Cortex of kidney (tissue), 1 donor: Measurements from ENCODE around the gene EFS.
"Not testable (repeated sequence)": the region's sequence is repeated elsewhere in the genome, so short reads cannot be mapped to it uniquely, and the experiment has no call there.

Experiments
- DNase-seq: peaks from one replicate; lab custom pipeline; 2025; lab: John Stamatoyannopoulos, UW

The EFS gene

GRCh38 chr14:23365036-23365731 lies at the start of gene EFS:
Gene EFS (minus strand): TSS chr14:23365172. CDS start chr14:23365025, 147 bp downstream.
- no peak for DNase-seq

GRCh38 chr14:23414254-23414653 lies 49.3 kb upstream of the EFS start:
- no peak for DNase-seq

- no peak for DNase-seq
Observed at GRCh38 chr14:23413681-23414080, 48.7 kb upstream of the EFS start.

- no peak for DNase-seq
Observed at GRCh38 chr14:23411563-23412525, 46.9 kb upstream of the EFS start.

GRCh38 chr14:23409966-23410635 lies 45.1 kb upstream of the EFS start:
- DNase-seq = no peak

GRCh38 chr14:23409475-23409874 lies 44.5 kb upstream of the EFS start:
- DNase-seq = no peak

- DNase-seq = no peak
Observed at GRCh38 chr14:23408307-23408630, 43.3 kb upstream of the EFS start.

- no peak for DNase-seq
Observed at GRCh38 chr14:23407516-23408306, 42.7 kb upstream of the EFS start, which contains the start of gene MYH6. Gene MYH6 (minus strand): TSS chr14:23408273. CDS start chr14:23407223, 1,050 bp downstream.

- no peak for DNase-seq
Observed at GRCh38 chr14:23406725-23407355, 41.9 kb upstream of the EFS start.

- no peak for DNase-seq
Observed at GRCh38 chr14:23406244-23406643, 41.3 kb upstream of the EFS start.

- no peak for DNase-seq
Observed at GRCh38 chr14:23405516-23406025, 40.6 kb upstream of the EFS start.

GRCh38 chr14:23405096-23405495 lies 40.1 kb upstream of the EFS start:
- DNase-seq = no peak

- DNase-seq = no peak
Observed at GRCh38 chr14:23404331-23404900, 39.4 kb upstream of the EFS start.

- no peak for DNase-seq
Observed at GRCh38 chr14:23403908-23404307, 38.9 kb upstream of the EFS start.

GRCh38 chr14:23403139-23403438 lies 38.1 kb upstream of the EFS start:
- no peak for DNase-seq

GRCh38 chr14:23402296-23403138 lies 37.5 kb upstream of the EFS start:
- DNase-seq = no peak

GRCh38 chr14:23401291-23401690 lies 36.3 kb upstream of the EFS start:
- no peak for DNase-seq

- not testable (repeated sequence) for DNase-seq
Observed at GRCh38 chr14:23400496-23401149, 35.7 kb upstream of the EFS start.

- no peak for DNase-seq
Observed at GRCh38 chr14:23399591-23399990, 34.6 kb upstream of the EFS start.
